GM20000 (cell line): Measurements from ENCODE around the gene CPOX.
A peak's percentile ranks its signal among the peaks of the same experiment; 100 is the strongest.

Source experiments
- DNase-seq: peaks from one replicate; pipeline ENCODE4 v3.0.0; 2012; ENCODE audit warnings: low spot score
- CTCF ChIP-seq: IDR thresholded peaks from 2 replicates; pipeline ENCODE4 v1.5.1; 2012; ENCODE audit warnings: mild to moderate bottlenecking, control low read depth; ENCODE audit errors: extremely low read depth, missing control alignments

Gene CPOX

DNA sequence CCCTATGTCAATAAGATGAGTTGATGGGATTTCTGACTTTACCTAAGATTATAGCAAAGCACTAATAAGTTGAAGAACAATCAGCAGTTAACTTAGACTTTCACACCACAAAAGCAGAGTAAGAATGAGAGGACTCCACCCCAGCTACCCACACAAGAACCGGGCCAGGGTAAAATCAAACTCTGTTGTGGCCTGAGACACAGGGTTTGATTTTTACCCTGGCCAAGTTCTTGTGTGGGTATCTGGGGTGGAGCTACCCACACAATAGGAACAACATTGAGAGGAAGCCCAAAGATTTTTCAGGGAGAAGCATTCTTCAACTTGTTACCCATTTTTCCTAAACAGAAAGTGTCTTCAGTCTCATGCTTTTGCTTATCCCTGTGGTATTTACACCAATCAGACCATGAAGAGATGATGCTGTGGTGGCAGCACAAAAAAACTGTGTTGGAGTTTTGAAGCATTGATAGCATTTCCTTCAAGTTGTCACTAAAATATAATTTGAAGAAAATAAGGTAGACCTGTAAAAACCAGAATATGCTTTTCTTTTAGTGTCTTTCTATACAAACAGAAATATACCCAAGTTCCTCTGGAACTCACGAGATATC, 25.6 kb downstream of the CPOX start:
- TF ChIP-seq CTCF: no peak
- no peak for DNase-seq

DNA sequence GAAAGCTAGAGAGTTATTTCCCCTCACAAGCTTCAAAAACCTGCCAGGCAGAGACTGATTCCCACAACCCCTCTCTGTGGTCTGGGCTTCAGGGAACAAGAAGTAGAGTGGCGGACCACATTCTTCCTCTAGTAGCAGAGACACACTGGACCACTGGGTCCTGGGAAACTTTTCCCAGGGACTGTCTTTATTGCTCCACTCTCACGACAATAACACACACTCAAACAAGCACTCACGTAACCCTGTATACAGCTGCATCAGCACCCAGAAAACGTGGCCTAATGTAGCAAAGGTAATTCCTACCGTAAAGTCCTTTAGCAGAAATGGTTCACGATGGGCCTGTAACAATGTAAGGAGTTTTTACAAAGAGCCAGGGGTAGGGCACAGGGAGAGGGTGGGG, 27.6 kb downstream of the CPOX start:
- TF ChIP-seq CTCF: no peak
- no peak for DNase-seq

DNA sequence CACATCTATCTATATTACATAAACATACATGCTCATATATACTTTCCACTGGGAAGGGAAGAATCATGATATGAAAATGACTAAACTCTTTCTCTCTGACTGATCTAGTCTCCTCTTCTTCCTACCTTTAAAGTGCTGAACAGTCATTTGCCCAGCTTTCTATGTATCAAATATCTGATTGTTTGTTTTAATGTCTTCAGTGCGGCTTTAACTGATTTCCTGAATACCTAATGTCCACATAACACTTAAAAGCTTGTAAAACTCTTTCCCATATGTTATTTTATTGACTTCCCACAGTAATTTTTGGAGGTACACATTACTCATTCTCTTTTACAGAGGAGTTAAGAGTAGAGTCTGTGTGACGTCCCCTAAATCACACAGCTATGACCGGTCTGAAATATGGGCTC, 28.2 kb downstream of the CPOX start:
- DNase-seq: no peak
- no peak for TF ChIP-seq CTCF

DNA sequence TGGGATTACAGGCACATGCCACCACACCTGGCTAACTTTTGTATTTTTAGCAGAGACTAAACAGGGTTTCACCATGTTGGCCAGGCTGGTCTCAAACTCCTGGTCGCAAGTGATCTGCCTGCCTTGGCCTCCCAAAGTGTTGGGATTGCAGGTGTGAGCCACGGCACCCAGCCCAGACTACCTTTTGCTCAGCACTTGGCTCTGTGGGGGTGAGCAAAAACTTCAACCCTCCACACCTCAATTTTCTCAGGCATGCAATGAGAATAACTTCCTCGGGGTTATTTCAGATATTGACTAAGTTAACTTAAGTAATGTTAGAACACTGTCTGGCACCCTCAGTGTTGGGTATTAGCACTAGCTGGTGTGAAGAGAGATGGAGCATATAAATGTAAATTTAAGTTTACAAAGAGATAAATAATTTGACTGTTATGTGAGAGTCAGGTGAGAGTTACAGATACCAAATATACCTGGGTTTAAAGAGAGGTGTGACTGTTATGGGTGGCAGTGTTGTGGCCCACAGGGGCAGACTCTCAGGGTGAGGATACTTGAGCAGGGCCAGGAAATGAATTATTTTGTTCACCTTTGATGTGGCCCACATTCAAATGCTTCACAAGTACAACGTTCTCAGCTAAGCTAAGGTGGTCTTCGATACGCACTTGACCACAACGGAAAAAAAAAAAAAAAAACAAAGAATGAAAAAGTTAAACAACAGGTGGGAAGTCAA, 29.0 kb downstream of the CPOX start:
- no peak for DNase-seq
- no peak for TF ChIP-seq CTCF

GRCh38 chr3:98563661-98564281, 29.6 kb downstream of the CPOX start:
- no peak for TF ChIP-seq CTCF
- DNase-seq: peak; percentile 32

- DNase-seq: no peak
- no peak for TF ChIP-seq CTCF
These were observed 31.5 kb downstream of the CPOX start for GRCh38 chr3:98561727-98562521.
